ENCODE measurements around the gene AQP12A.

The AQP12A gene

GRCh38 chr2:240704651-240705050 is 13.0 kb downstream of the AQP12A start:
- Histone ChIP-seq H3K27me3 (ENCODE audit: low read length) (no peaks in the 10 kb centered on the region), H2AFZ (ENCODE audit: low read depth, low read length, severe bottlenecking) (no peak overlapping the region), H3K36me3 (ENCODE audit: low read length) (no peaks in the 10 kb centered on the region), H3F3A (ENCODE audit: insufficient read depth) (no peaks in the 10 kb centered on the region), H3K9me2 (replicated peaks; ENCODE audit: insufficient read depth, low read length) (no peaks in the 10 kb centered on the region), H4K20me1 (ENCODE audit: low read depth, low read length) (no peaks in the 10 kb centered on the region), H3K4me2 (ENCODE audit: low read depth, low read length, poor library complexity, severe bottlenecking) (no peak overlapping the region), H3K79me2 (ENCODE audit: insufficient read depth, low read length) (no peaks in the 10 kb centered on the region), H3K9me3 (ENCODE audit: insufficient read depth, low read length) (no peaks in the 10 kb centered on the region), H3K4me3 (ENCODE audit: insufficient read depth, low read length, poor library complexity, severe bottlenecking) (no peak overlapping the region), H3K27ac (ENCODE audit: low read depth, low read length) (no peak overlapping the region), H3K9ac (ENCODE audit: low read length) (no peak overlapping the region)
- TF ChIP-seq EZH2phosphoT487 (conservative IDR thresholded peaks at IDR 0.05; ENCODE audit: low read length): no peak
- TF ChIP-seq CTCF (IDR thresholded peaks at IDR 0.05; ENCODE audit: insufficient read depth, low read length, poor library complexity, severe bottlenecking): no peak

GRCh38 chr2:240705204-240705791 is 13.6 kb downstream of the AQP12A start:
- Histone ChIP-seq H3K9me3 (ENCODE audit: insufficient read depth, low read length) (no peaks in the 10 kb centered on the region), H3K4me2 (ENCODE audit: low read depth, low read length, poor library complexity, severe bottlenecking) (no peak overlapping the region), H2AFZ (ENCODE audit: low read depth, low read length, severe bottlenecking) (no peak overlapping the region), H3K27ac (ENCODE audit: low read depth, low read length) (no peak overlapping the region), H3K27me3 (ENCODE audit: low read length) (no peaks in the 10 kb centered on the region), H3K36me3 (ENCODE audit: low read length) (no peaks in the 10 kb centered on the region), H3K4me3 (ENCODE audit: insufficient read depth, low read length, poor library complexity, severe bottlenecking) (no peak overlapping the region), H3K79me2 (ENCODE audit: insufficient read depth, low read length) (no peaks in the 10 kb centered on the region), H3F3A (ENCODE audit: insufficient read depth) (no peaks in the 10 kb centered on the region), H4K20me1 (ENCODE audit: low read depth, low read length) (no peaks in the 10 kb centered on the region), H3K9me2 (replicated peaks; ENCODE audit: insufficient read depth, low read length) (no peaks in the 10 kb centered on the region), H3K9ac (ENCODE audit: low read length) (no peak overlapping the region)
- TF ChIP-seq EZH2phosphoT487 (conservative IDR thresholded peaks at IDR 0.05; ENCODE audit: low read length) (no peak), CTCF (IDR thresholded peaks at IDR 0.05; ENCODE audit: insufficient read depth, low read length, poor library complexity, severe bottlenecking) (no peak)

GRCh38 chr2:240707043-240707756 is 15.5 kb downstream of the AQP12A start:
- Histone ChIP-seq H3K27ac (ENCODE audit: low read depth, low read length) (no peak overlapping the region), H3K36me3 (ENCODE audit: low read length) (no peaks in the 10 kb centered on the region), H3K4me3 (ENCODE audit: insufficient read depth, low read length, poor library complexity, severe bottlenecking) (no peak overlapping the region), H3K9me2 (replicated peaks; ENCODE audit: insufficient read depth, low read length) (no peaks in the 10 kb centered on the region), H3K9me3 (ENCODE audit: insufficient read depth, low read length) (no peaks in the 10 kb centered on the region), H4K20me1 (ENCODE audit: low read depth, low read length) (no peaks in the 10 kb centered on the region), H2AFZ (ENCODE audit: low read depth, low read length, severe bottlenecking) (no peak overlapping the region), H3K27me3 (ENCODE audit: low read length) (no peaks in the 10 kb centered on the region), H3K9ac (ENCODE audit: low read length) (no peak overlapping the region), H3K79me2 (ENCODE audit: insufficient read depth, low read length) (no peaks in the 10 kb centered on the region), H3K4me2 (ENCODE audit: low read depth, low read length, poor library complexity, severe bottlenecking) (no peak overlapping the region), H3F3A (ENCODE audit: insufficient read depth) (no peaks in the 10 kb centered on the region)
- TF ChIP-seq EZH2phosphoT487 (conservative IDR thresholded peaks at IDR 0.05; ENCODE audit: low read length): no peak
- no peak for TF ChIP-seq CTCF (IDR thresholded peaks at IDR 0.05; ENCODE audit: insufficient read depth, low read length, poor library complexity, severe bottlenecking)
